Omental fat pad (tissue), 4 donors: ENCODE measurements around the gene IL18BP. TPM values are rescaled to one million over a fixed set of nuclear protein-coding genes. Genes with fewer than 3 reads are reported as not detected.
A peak's percentile ranks its signal among the peaks of the same experiment; 100 is the strongest.

ENCODE experiments used
- ATAC-seq: fragments of 150-250 bp; one replicate; pipeline ENCODE4 v1.9.1; 2016; ENCODE audit warnings: mild to moderate bottlenecking, moderate library complexity; ENCODE audit not compliant: low FRiP score
- DNase-seq: peaks from one replicate; pipeline ENCODE4 v3.0.0-alpha.2; 2019; ENCODE audit warnings: low spot score
- total RNA-seq, 4 donors: library from RNA; depleted of rRNA; stranded (reverse); fragments of >200 nt; gene quantifications; one replicate each; pipeline ENCODE4 v1.1.0, GENCODE V29; 2016
- TF ChIP-seq, protein P1 (sequence below), 3 donors: fragments of 450-650 bp; IDR thresholded peaks; one replicate each; pipeline ENCODE4 v1.5.1; 2016 to 2017; ENCODE audit warnings: antibody characterized with exemption in 3 of 3, mild to moderate bottlenecking in 3 of 3, moderate library complexity in 2 of 3

IL18BP gene
- total RNA-seq, 4 donors from 2014 or later: 4.1 to 16.7 (median 10.8) TPM

- no peak for ATAC-seq
- TF ChIP-seq, protein P1, sequence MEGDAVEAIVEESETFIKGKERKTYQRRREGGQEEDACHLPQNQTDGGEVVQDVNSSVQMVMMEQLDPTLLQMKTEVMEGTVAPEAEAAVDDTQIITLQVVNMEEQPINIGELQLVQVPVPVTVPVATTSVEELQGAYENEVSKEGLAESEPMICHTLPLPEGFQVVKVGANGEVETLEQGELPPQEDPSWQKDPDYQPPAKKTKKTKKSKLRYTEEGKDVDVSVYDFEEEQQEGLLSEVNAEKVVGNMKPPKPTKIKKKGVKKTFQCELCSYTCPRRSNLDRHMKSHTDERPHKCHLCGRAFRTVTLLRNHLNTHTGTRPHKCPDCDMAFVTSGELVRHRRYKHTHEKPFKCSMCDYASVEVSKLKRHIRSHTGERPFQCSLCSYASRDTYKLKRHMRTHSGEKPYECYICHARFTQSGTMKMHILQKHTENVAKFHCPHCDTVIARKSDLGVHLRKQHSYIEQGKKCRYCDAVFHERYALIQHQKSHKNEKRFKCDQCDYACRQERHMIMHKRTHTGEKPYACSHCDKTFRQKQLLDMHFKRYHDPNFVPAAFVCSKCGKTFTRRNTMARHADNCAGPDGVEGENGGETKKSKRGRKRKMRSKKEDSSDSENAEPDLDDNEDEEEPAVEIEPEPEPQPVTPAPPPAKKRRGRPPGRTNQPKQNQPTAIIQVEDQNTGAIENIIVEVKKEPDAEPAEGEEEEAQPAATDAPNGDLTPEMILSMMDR (IDR thresholded peaks at IDR 0.05): no peak
- no peak for DNase-seq
Observed at GRCh38 chr11:72037554-72038311, 39.0 kb downstream of the IL18BP start.

DNA sequence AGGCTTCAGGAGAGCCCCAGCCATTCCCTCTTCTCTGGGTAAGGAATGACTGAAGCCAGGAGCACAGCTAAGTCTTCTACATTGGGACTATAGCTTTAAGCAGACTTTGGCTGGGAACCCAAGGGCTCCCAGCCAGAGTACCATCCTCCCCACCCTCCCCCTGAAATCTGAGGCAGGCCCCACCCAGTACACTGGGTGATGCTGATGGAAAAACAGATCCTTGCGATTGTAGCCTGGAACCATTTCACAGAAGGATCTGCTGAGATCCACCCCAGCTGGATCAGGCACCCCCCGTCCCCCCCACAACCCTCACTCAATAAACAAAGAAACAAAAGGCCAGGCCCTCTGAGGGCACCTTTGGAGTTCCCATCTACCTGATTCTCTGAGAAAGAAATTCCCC is 39.8 kb downstream of the IL18BP start:
- TF ChIP-seq, protein P1 (IDR thresholded peaks at IDR 0.05): no peak
- peak; percentile 57 for ATAC-seq
- DNase-seq: no peak

DNA sequence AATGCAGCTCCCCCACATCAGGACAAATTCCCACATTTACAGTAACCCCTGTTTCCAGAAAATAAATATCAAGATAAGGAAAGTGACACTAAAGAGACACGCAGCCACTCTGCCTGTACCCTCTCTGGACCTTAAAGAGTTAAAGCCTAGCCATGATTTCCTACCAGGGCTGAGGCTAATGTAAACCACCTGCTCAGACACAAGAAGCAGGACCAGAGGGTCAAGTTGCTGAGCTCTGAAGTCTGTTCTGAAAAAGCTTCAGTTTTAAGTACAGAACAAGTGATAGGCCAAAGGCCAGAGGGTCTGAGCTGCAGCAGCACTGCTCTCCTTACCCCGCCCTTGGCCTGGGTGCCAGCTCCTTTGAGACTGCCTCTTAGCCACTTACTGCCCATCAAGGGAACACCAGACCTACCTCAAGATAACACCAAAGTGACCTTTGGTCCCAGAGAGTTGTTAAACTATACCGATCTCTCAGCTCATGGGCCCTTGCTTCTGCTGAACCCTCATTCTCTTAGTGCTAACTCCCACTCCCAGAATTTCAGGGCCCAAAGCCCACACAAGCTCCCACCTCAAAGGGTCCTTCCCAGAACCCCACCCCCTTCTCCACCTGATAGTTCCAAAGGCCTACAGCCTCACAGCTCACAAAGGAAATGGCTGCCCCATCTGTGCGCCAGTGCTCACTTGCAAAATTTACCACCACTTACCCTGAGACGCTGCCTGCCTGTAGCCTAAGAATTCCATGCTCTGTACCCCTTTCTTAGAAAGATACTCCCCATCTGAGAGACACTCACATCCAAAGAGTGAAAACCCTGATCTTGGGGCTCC is 40.5 kb downstream of the IL18BP start:
- TF ChIP-seq, protein P1 (IDR thresholded peaks at IDR 0.05): no peak
- DNase-seq: no peak
- ATAC-seq: no peak

GRCh38 chr11:72039856-72040401 is 41.2 kb downstream of the IL18BP start:
- DNase-seq (no peak), ATAC-seq (no peak)
- TF ChIP-seq, protein P1 (IDR thresholded peaks at IDR 0.05): no peak

DNA sequence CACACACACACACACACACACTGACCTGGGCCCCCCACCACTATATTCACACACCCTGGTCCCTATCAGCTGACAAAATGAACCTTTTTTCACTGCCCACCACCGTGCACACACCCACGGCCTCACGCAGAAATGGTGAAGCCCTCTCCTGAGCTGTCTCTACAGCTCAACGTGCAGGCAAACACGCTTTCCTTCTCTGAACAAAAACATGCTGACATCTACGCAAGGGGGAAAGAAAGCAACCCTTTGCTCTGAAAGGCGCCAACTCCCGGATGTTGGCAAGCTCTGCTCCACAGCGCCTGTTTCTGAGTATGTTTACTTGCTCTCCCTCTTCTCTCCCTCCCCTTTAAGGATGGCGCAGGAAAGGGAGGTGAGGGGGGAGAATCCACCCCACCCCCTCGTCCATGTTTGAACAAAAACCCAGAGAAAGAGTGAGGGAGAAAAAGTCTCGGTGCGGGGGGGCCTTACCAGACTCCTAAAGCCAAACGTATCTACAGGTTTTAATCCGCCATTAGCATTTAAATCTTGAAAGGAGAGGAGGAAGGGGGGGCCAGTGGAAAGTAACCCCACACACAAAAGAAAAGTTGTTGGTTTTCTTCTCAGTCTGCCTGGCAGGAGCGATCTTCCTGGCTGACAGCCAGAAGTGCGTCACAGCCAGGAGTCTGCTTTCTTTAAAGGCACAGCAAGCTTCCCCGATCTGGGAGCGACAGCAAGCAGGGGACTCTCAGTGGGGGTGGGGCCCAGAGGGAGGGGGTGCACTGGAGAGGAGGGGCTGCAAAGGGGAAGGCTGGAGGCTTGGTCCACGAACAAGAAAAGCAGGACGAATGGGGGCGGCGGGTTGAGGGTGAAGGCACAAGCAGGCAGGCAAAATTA is 42.0 kb downstream of the IL18BP start:
- TF ChIP-seq, protein P1 (IDR thresholded peaks at IDR 0.05): no peak
- ATAC-seq (peak; percentile 72), DNase-seq (peak; percentile 86)

DNA sequence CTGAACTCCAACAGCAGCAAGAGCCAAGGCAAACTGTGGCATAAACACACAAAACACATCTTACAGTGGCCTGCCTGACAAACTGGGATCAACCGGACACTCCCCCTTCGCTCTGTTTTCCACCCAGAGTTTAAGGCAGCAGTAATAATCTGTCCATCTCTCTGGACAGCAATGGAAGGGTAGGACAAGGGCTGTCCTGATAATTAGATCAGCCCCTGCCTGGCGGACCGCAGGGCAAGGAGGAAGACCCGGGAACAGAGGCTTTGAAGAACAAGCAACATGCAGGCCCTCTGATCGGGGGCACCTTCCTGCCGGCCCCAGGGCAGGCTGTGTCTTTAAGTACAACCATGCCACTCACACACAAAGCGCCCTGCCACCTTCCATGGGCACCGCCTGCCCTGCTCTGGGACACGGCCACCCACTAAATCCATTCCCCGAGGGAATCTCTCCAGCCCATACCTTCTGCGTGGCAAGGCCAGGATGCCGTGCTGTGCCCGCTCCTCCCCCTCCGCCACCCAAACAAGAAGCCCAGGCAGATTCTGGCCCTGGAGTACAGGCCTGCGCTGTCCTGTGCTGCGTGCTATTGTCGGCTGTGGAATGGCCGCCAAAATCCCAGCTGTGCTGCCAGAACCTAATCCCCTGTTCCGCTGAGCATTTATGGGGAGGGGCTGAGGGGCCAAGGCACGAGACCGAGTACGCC is 42.8 kb downstream of the IL18BP start:
- DNase-seq (no peak), ATAC-seq (peak; percentile 71)
- TF ChIP-seq, protein P1 (IDR thresholded peaks at IDR 0.05): no peak
